Endothelial cell of umbilical vein (primary cell): ENCODE results near the gene PRKAB2. TPM values are rescaled to one million over a fixed set of nuclear protein-coding genes. Genes with fewer than 3 reads are reported as not detected.

ENCODE experiments used
- BruUV-seq: library from RNA; stranded (reverse); fragments of 400-500 nt; replicated peaks from 2 replicates; lab custom pipeline; 2021; lab: Mats Ljungman, UMichigan
- CTCF ChIA-PET: fragments of 300-600, 350-600 bp; sonication (Branson Sonifier 250); formaldehyde crosslinking; loops from one replicate; lab custom pipeline; 2021; ENCODE audit warnings: antibody characterized with exemption, inconsistent platforms; lab: Charles Lee
- POLR2A ChIA-PET: fragments of 300-600, 350-600 bp; sonication (Branson Sonifier 250); formaldehyde crosslinking; loops from one replicate; lab custom pipeline; 2021; ENCODE audit warnings: antibody characterized with exemption, inconsistent platforms; lab: Charles Lee
- DNase-seq: peaks from one replicate; pipeline ENCODE4 v3.0.0-alpha.2; 2011; ENCODE audit warnings: low read depth, low spot score
- FAIRE-seq: peaks from 2 replicates; lab custom pipeline; 2011; peaks lifted over from hg19 to GRCh38; lab: Jason Lieb, UNC
- H2AFZ ChIP-seq: 2 replicates; pipeline ENCODE4 v1.6.0; 2012; ENCODE audit warnings: low read depth, low read length, control low read depth, inconsistent platforms
- H3K27ac ChIP-seq: 2 replicates; pipeline ENCODE4 v1.5.1; 2011; ENCODE audit warnings: low read depth, mild to moderate bottlenecking, control low read depth, low read length, moderate library complexity; ENCODE audit not compliant: insufficient read depth
- H3K27me3 ChIP-seq, 2 experiments: 2 replicates each; pipeline versions ENCODE4 v1.6.0 to v1.6.1; 2011; ENCODE audit warnings: low read length in 2 of 2, mixed read lengths in 1 of 2; ENCODE audit not compliant: control insufficient read depth in 2 of 2, insufficient read depth in 2 of 2
- H3K36me3 ChIP-seq, 2 experiments: 2 replicates in 1 of 2; 3 replicates in 1 of 2; pipeline ENCODE4 v1.5.1; 2011; ENCODE audit warnings: low read length in 2 of 2, mild to moderate bottlenecking in 1 of 2, moderate library complexity in 1 of 2; ENCODE audit not compliant: control insufficient read depth in 2 of 2, insufficient read depth in 2 of 2; ENCODE audit errors: extremely low read depth in 1 of 2
- H3K4me1 ChIP-seq: 3 replicates; pipeline ENCODE4 v1.5.1; 2011; ENCODE audit warnings: mild to moderate bottlenecking, low read length; ENCODE audit not compliant: control insufficient read depth, insufficient read depth; ENCODE audit errors: extremely low read depth
- H3K4me2 ChIP-seq: 2 replicates; pipeline ENCODE4 v1.6.1; 2011; ENCODE audit warnings: low read length, control low read depth, mixed read lengths; ENCODE audit not compliant: insufficient read depth
- H3K4me3 ChIP-seq, 3 experiments: fragments of 200-600 bp in 1 of 3; sonication (generic), shearing (Covaris generic) in 1 of 3; replicated peaks in 1 of 3; 2 replicates each; pipeline ENCODE4 v1.5.1; 2011 to 2016; ENCODE audit warnings: control low read depth in 3 of 3, low read length in 3 of 3, mild to moderate bottlenecking in 2 of 3, inconsistent platforms in 1 of 3, low read depth in 1 of 3, moderate library complexity in 1 of 3; ENCODE audit not compliant: insufficient read depth in 1 of 3
- H3K79me2 ChIP-seq: 2 replicates; pipeline ENCODE4 v1.6.0; 2012; ENCODE audit warnings: low read length, inconsistent platforms; ENCODE audit not compliant: control insufficient read depth, insufficient read depth
- H3K9ac ChIP-seq: replicated peaks from 2 replicates; pipeline ENCODE3; 2011; ENCODE audit warnings: low read length, control low read depth; ENCODE audit not compliant: insufficient read depth; ENCODE audit errors: extremely low read depth
- H3K9me1 ChIP-seq: replicated peaks from 3 replicates; pipeline ENCODE4 v1.6.0; 2011; ENCODE audit warnings: mild to moderate bottlenecking, low read length; ENCODE audit not compliant: control insufficient read depth, insufficient read depth; ENCODE audit errors: extremely low read depth
- H3K9me3 ChIP-seq: replicated peaks from 2 replicates; pipeline ENCODE4 v1.5.1; 2012; ENCODE audit warnings: low read length, inconsistent platforms; ENCODE audit not compliant: control insufficient read depth, insufficient read depth
- H4K20me1 ChIP-seq: replicated peaks from 2 replicates; pipeline ENCODE3; 2011; ENCODE audit warnings: mild to moderate bottlenecking, low read length; ENCODE audit not compliant: control insufficient read depth, insufficient read depth; ENCODE audit errors: extremely low read depth
- CTCF ChIP-seq, 2 donors: IDR thresholded peaks; 1 replicate in 1 of 2; 2 replicates in 1 of 2; pipeline ENCODE4 v1.5.1; 2011; ENCODE audit warnings: low read length in 2 of 2, mild to moderate bottlenecking in 2 of 2, moderate library complexity in 2 of 2, control low read depth in 1 of 2, inconsistent platforms in 1 of 2, low read depth in 1 of 2; ENCODE audit not compliant: insufficient read depth in 1 of 2; ENCODE audit errors: extremely low read depth in 1 of 2
- EZH2 ChIP-seq: IDR thresholded peaks from 2 replicates; pipeline ENCODE4 v1.6.1; 2012; ENCODE audit warnings: borderline replicate concordance, low read depth, mild to moderate bottlenecking, moderate library complexity, low read length, inconsistent platforms; ENCODE audit not compliant: severe bottlenecking
- FOS ChIP-seq: IDR thresholded peaks from 2 replicates; pipeline ENCODE4 v1.6.1; 2011; ENCODE audit warnings: mild to moderate bottlenecking, low read length, moderate library complexity, borderline replicate concordance; ENCODE audit not compliant: insufficient read depth
- GATA2 ChIP-seq: IDR thresholded peaks from 2 replicates; pipeline ENCODE4 v1.7.0; 2011; ENCODE audit warnings: low read depth, mild to moderate bottlenecking, moderate library complexity, mixed read lengths, low read length; ENCODE audit not compliant: insufficient read length, insufficient read depth
- JUN ChIP-seq: IDR thresholded peaks from 2 replicates; pipeline ENCODE4 v1.6.1; 2011; ENCODE audit warnings: borderline replicate concordance, low read depth; ENCODE audit not compliant: insufficient read length, insufficient read depth
- MAX ChIP-seq: IDR thresholded peaks from 2 replicates; pipeline ENCODE4 v1.6.1; 2011; ENCODE audit not compliant: insufficient read depth, insufficient read length
- MYC ChIP-seq: IDR thresholded peaks from one replicate; pipeline ENCODE4 v1.6.1; 2011; ENCODE audit warnings: mild to moderate bottlenecking, low read depth, low read length
- POLR2A ChIP-seq: IDR thresholded peaks from 2 replicates; pipeline ENCODE4 v1.6.1; 2012; ENCODE audit warnings: low read depth, mild to moderate bottlenecking, control low read depth, low read length
- POLR2AphosphoS5 ChIP-seq: IDR thresholded peaks from 2 replicates; pipeline ENCODE4 v1.6.1; 2012; ENCODE audit warnings: low read depth, mild to moderate bottlenecking, control low read depth, low read length, moderate library complexity; ENCODE audit not compliant: insufficient read depth
- dilution Hi-C: fragments of 300-500 bp; cut with MboI; formaldehyde crosslinking; loops from one replicate; pipeline ENCODE4 v1.15.0; 2019; ENCODE audit warnings: low sequenced_read_pairs; ENCODE audit not compliant: extremely low pct_ligation_motif_present
- intact Hi-C: fragments of 100-400 bp; cut with micrococcal nuclease; formaldehyde crosslinking; loops from one replicate; pipeline ENCODE4 v1.10.0; 2022
- polyA plus RNA-seq, 4 experiments: library from polyadenylated mRNA; depleted of rRNA in 3 of 4; stranded (reverse) in 3 of 4; unstranded in 1 of 4; fragments of >200 nt; gene quantifications; 2 replicates each; pipeline versions ENCODE4 v1.2.1 to v1.2.3, GENCODE V29; 2011 to 2012; ENCODE audit warnings: missing spikeins in 1 of 4
- total RNA-seq: library from RNA; stranded (reverse); gene quantifications from 2 replicates; pipeline ENCODE4 v1.2.3, GENCODE V29; 2021

PRKAB2 gene
- total and polyA plus RNA-seq, 2 donors (not counting 3 experiments of a cell fraction or from before 2014, with no cell fraction given) = 6.2 to 7.4 TPM

GRCh38 chr1:147109762-147110161, 62.5 kb downstream of the PRKAB2 start:
- Histone ChIP-seq H3K27me3 (no peaks in the 10 kb centered on the region), H3K9me1 (no peaks in the 10 kb centered on the region), H3K9ac (no peak overlapping the region), H3K4me1 (no peaks in the 10 kb centered on the region), H4K20me1 (no peaks in the 10 kb centered on the region), H3K4me3 (no peak overlapping the region), H3K4me2 (no peak overlapping the region), H3K9me3 (no peaks in the 10 kb centered on the region), H3K36me3 (no peaks in the 10 kb centered on the region), H3K79me2 (no peaks in the 10 kb centered on the region), H3K27ac (no peak overlapping the region), H2AFZ (no peak overlapping the region)
- no peak for DNase-seq
- ChIA-PET POLR2A (no interaction called here), CTCF (no interaction called here)
- FAIRE-seq = no peak
- TF ChIP-seq MYC (no peak), JUN (no peak), POLR2A (no peak), CTCF (IDR thresholded peaks at IDR 0.05; ENCODE audit: extremely low read depth in 1 of 2, insufficient read depth in 1 of 2, low read depth in 1 of 2, low read length in 2 of 2) (no peak), GATA2 (no peak), EZH2 (no peak), MAX (no peak), POLR2AphosphoS5 (no peak), FOS (no peak)
- dilution Hi-C loops = no loop called here
- no TSS peak for BruUV-seq
- intact Hi-C loops = no loop called here
